Osteocyte (in vitro differentiated cells): ENCODE results near the gene CSF3R. TPM values are rescaled to one million over a fixed set of nuclear protein-coding genes. Genes with fewer than 3 reads are reported as not detected.
A peak's percentile ranks its signal among the peaks of the same experiment; 100 is the strongest.

Experiments
- DNase-seq: peaks from one replicate; pipeline ENCODE4 v3.0.0; 2021; ENCODE audit warnings: mixed read lengths; ENCODE audit not compliant: unreplicated experiment; ENCODE audit errors: extremely low spot score
- H3K27ac Mint-ChIP-seq: one replicate; pipeline ENCODE4 v1.8.0; 2021; ENCODE audit warnings: mild to moderate bottlenecking, mixed read lengths; ENCODE audit not compliant: unreplicated experiment
- H3K27me3 Mint-ChIP-seq: one replicate; pipeline ENCODE4 v1.8.0; 2021; ENCODE audit warnings: mixed read lengths; ENCODE audit not compliant: unreplicated experiment
- H3K36me3 Mint-ChIP-seq: one replicate; pipeline ENCODE4 v1.8.0; 2021; ENCODE audit warnings: mixed read lengths; ENCODE audit not compliant: unreplicated experiment
- H3K4me1 Mint-ChIP-seq: one replicate; pipeline ENCODE4 v1.8.0; 2021; ENCODE audit warnings: mixed read lengths; ENCODE audit not compliant: unreplicated experiment
- H3K4me3 Mint-ChIP-seq: one replicate; pipeline ENCODE4 v1.8.0; 2021; ENCODE audit warnings: mild to moderate bottlenecking, moderate library complexity, mixed read lengths; ENCODE audit not compliant: unreplicated experiment
- H3K9me3 Mint-ChIP-seq: one replicate; pipeline ENCODE4 v1.8.0; 2021; ENCODE audit warnings: mixed read lengths; ENCODE audit not compliant: unreplicated experiment
- CTCF ChIP-seq: fragments of 200-600 bp; sonication (generic); IDR thresholded peaks from 2 replicates; pipeline ENCODE4 v1.5.0; 2021; ENCODE audit warnings: antibody characterized with exemption, mild to moderate bottlenecking, moderate library complexity
- total RNA-seq: library from RNA; stranded (reverse); gene quantifications from 2 replicates; pipeline ENCODE4 v1.2.1, GENCODE V29; 2021

Gene CSF3R
- total RNA-seq, 1 donor from 2014 or later, result not detected

- DNase-seq, result peak; percentile 75
- Mint-ChIP-seq H3K4me1 (no peaks in the 10 kb centered on the region), H3K27ac (no peak overlapping the region), H3K36me3 (no peaks in the 10 kb centered on the region), H3K9me3 (no peaks in the 10 kb centered on the region), H3K4me3 (no peak overlapping the region), H3K27me3 (peaks cover 4% of the 10 kb centered on the region)
- no peak for TF ChIP-seq CTCF
Measured at GRCh38 chr1:36528361-36529349, 45.9 kb upstream of the CSF3R start.

GRCh38 chr1:36525166-36525565 lies 42.5 kb upstream of the CSF3R start:
- Mint-ChIP-seq H3K36me3 (no peaks in the 10 kb centered on the region), H3K27ac (no peak overlapping the region), H3K4me3 (no peak overlapping the region), H3K9me3 (no peaks in the 10 kb centered on the region), H3K27me3 (peaks cover 2% of the 10 kb centered on the region), H3K4me1 (no peaks in the 10 kb centered on the region)
- no peak for TF ChIP-seq CTCF
- DNase-seq, result peak; percentile 73

- Mint-ChIP-seq H3K27me3 (peaks cover 2% of the 10 kb centered on the region), H3K4me3 (no peak overlapping the region), H3K9me3 (no peaks in the 10 kb centered on the region), H3K4me1 (no peaks in the 10 kb centered on the region), H3K27ac (no peak overlapping the region), H3K36me3 (no peaks in the 10 kb centered on the region)
- no peak for TF ChIP-seq CTCF
- DNase-seq, result no peak
Measured at GRCh38 chr1:36524359-36525062, 41.8 kb upstream of the CSF3R start.

GRCh38 chr1:36523850-36524249 lies 41.1 kb upstream of the CSF3R start:
- Mint-ChIP-seq H3K36me3 (no peaks in the 10 kb centered on the region), H3K4me1 (no peaks in the 10 kb centered on the region), H3K4me3 (no peak overlapping the region), H3K27ac (no peak overlapping the region), H3K9me3 (no peaks in the 10 kb centered on the region), H3K27me3 (peaks cover 2% of the 10 kb centered on the region)
- no peak for DNase-seq
- TF ChIP-seq CTCF, result no peak

GRCh38 chr1:36523230-36523495 lies 40.5 kb upstream of the CSF3R start:
- TF ChIP-seq CTCF, result no peak
- H3K4me3 Mint-ChIP-seq, result no peak overlapping the region

More at GRCh38 chr1:36523230-36523495, 40.5 kb upstream of the CSF3R start:
- Mint-ChIP-seq H3K9me3 (no peaks in the 10 kb centered on the region), H3K4me1 (no peaks in the 10 kb centered on the region), H3K27ac (no peak overlapping the region), H3K36me3 (no peaks in the 10 kb centered on the region), H3K27me3 (peaks cover 2% of the 10 kb centered on the region)
- DNase-seq, result no peak
